ENCODE data around the gene PUS7.

GRCh38 chr7:105521027-105521716, 899 bp downstream of the PUS7 start:
- TF ChIP-seq CTCF (IDR thresholded peaks at IDR 0.05) (no peak), POLR2A (IDR thresholded peaks at IDR 0.05) (no peak), EP300 (IDR thresholded peaks at IDR 0.05) (no peak)
